BE2C (cell line): ENCODE results near the gene ADAMTS12.

Experiments used
- DNase-seq: peaks from one replicate; pipeline ENCODE4 v3.0.0-alpha.2; 2020
- H3K27me3 ChIP-seq: fragments of 250-450 bp; sonication (Bioruptor Pico); 2 replicates; pipeline ENCODE4 v1.5.1; 2020; ENCODE audit warnings: mild to moderate bottlenecking
- H3K36me3 ChIP-seq: fragments of 250-450 bp; sonication (Bioruptor Pico); 2 replicates; pipeline ENCODE4 v1.5.1; 2020; ENCODE audit warnings: mild to moderate bottlenecking
- H3K4me1 ChIP-seq: fragments of 250-450 bp; sonication (Bioruptor Pico); 2 replicates; pipeline ENCODE4 v1.5.1; 2020
- H3K4me3 ChIP-seq: 2 replicates; pipeline ENCODE4 v1.5.1; 2011; ENCODE audit warnings: low read depth, low read length
- H3K9me3 ChIP-seq: fragments of 250-450 bp; sonication (Bioruptor Pico); 2 replicates; pipeline ENCODE4 v1.5.1; 2020
- TF ChIP-seq, protein P1 (sequence below): IDR thresholded peaks from 2 replicates; pipeline ENCODE4 v1.5.1; 2012; ENCODE audit warnings: mild to moderate bottlenecking, low read depth, low read length

ADAMTS12 gene

DNA sequence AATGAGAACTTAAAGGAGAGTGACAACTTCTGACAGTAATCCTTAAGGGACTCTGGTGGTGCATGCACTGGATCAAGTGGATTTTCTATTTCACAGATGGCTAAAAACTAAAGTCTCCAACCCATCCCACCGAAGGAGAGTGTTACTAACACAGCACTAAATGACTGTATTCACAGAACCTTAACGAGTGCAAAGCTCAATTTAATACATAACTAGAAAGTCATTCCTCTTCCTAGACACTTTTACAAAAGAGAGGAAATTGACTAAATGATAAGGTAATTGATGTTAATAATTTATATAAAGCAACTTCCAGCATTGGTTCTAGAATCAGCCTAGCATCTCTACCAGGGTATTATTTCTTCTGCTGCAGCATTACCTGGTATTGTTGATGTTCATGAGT is 189.8 kb downstream of the ADAMTS12 start:
- DNase-seq = no peak
- TF ChIP-seq, protein P1, sequence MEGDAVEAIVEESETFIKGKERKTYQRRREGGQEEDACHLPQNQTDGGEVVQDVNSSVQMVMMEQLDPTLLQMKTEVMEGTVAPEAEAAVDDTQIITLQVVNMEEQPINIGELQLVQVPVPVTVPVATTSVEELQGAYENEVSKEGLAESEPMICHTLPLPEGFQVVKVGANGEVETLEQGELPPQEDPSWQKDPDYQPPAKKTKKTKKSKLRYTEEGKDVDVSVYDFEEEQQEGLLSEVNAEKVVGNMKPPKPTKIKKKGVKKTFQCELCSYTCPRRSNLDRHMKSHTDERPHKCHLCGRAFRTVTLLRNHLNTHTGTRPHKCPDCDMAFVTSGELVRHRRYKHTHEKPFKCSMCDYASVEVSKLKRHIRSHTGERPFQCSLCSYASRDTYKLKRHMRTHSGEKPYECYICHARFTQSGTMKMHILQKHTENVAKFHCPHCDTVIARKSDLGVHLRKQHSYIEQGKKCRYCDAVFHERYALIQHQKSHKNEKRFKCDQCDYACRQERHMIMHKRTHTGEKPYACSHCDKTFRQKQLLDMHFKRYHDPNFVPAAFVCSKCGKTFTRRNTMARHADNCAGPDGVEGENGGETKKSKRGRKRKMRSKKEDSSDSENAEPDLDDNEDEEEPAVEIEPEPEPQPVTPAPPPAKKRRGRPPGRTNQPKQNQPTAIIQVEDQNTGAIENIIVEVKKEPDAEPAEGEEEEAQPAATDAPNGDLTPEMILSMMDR = no peak
- H3K9me3 ChIP-seq = no peaks in the 10 kb centered on the region

DNA sequence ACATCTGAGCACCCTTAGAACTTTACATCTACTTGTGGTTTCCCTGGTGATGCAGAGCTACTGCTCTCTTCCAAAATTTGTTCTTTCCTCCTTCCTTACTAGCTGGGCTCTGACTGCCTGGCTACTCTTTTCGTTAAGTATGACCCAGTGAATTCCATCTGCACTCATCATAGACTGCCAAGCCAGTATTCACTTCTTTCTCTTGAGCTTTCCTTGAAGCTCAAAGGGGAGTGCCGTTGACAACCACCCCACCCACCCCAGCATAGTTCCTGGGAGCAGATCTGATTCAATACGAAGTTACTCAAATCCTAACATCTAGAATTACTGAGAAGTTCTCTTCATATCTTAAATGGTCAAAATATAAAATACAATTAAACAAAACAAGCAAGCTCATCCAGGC is 190.5 kb downstream of the ADAMTS12 start:
- DNase-seq = no peak
- no peaks in the 10 kb centered on the region for H3K9me3 ChIP-seq
- no peak overlapping the region for H3K4me3 ChIP-seq
- TF ChIP-seq, protein P1 = no peak
- no peaks in the 10 kb centered on the region for H3K36me3 ChIP-seq
- H3K4me1 ChIP-seq = no peaks in the 10 kb centered on the region
- H3K27me3 ChIP-seq = no peaks in the 10 kb centered on the region

More for the DNA sequence above, 189.8 kb downstream of the ADAMTS12 start:
- H3K27me3 ChIP-seq = no peaks in the 10 kb centered on the region
- H3K4me3 ChIP-seq = no peak overlapping the region
- no peaks in the 10 kb centered on the region for H3K4me1 ChIP-seq
- H3K36me3 ChIP-seq = no peaks in the 10 kb centered on the region

DNA sequence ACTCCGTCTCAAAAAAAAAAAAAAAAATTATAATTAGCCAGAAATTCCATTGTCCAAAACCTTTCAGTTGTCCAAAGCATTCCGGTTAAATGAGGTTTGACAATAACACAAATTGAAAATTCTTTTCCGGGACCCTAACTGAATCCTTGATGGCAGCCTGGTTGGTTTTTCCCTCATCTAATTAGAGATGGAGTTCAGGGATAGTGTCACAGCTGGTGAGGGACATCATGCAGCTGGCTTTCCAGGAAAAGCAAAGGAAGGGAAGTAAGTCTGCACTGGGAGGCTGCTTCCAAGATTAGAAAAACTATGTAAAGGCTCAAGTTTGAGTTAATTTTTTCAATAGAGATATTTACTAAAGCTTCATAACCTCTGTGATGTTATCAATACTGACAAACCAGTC is 195.4 kb downstream of the ADAMTS12 start:
- TF ChIP-seq, protein P1 = no peak

DNA sequence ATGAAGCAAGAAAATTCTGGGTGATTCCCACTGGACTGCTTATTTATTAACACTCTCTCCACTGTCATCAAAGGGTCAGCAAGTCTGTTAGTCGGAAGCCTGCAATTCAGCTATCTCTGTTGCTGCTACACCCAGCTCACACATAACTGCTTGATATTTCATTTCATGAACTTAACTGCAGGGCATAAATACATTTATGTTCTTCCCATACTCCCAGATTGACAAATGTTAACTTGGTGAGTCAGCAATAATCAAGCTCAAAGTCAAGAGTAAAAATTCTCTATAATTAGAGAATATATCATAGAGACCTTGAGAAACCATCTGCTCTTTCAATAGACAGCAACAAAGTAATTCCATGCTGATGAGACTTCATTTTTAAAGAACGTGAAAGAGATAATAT is 198.8 kb downstream of the ADAMTS12 start:
- Histone ChIP-seq H3K4me1 (no peaks in the 10 kb centered on the region), H3K9me3 (no peaks in the 10 kb centered on the region), H3K36me3 (no peaks in the 10 kb centered on the region), H3K27me3 (no peaks in the 10 kb centered on the region), H3K4me3 (no peak overlapping the region)
- no peak for DNase-seq
- TF ChIP-seq, protein P1 = no peak

More for the DNA sequence above, 195.4 kb downstream of the ADAMTS12 start:
- no peaks in the 10 kb centered on the region for H3K36me3 ChIP-seq
- no peak for DNase-seq
- no peaks in the 10 kb centered on the region for H3K4me1 ChIP-seq
- H3K9me3 ChIP-seq = no peaks in the 10 kb centered on the region
- no peaks in the 10 kb centered on the region for H3K27me3 ChIP-seq
- no peak overlapping the region for H3K4me3 ChIP-seq

DNA sequence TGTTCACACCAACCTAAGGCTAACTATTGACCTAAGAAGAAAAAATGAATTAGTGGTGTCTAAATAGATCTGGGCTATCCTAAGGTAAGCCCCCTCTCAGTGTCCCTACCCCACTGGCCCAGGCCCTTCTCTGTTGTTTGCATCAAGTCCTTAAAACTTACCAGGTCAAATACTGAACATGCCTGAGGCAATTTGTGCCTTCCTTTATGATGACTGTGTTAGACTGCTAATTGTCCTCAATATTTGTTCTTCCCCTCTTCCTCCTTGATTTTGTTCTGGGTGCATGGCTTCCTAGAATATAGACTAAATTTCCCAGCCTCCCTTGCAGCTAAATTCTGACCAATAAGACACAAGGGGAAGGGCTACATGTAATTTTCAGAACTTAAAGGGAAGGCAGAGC is 199.9 kb downstream of the ADAMTS12 start:
- TF ChIP-seq, protein P1 = no peak
- H3K9me3 ChIP-seq = no peaks in the 10 kb centered on the region
- H3K36me3 ChIP-seq = no peaks in the 10 kb centered on the region
- H3K27me3 ChIP-seq = no peaks in the 10 kb centered on the region
- DNase-seq = no peak
- H3K4me3 ChIP-seq = no peak overlapping the region
- H3K4me1 ChIP-seq = no peaks in the 10 kb centered on the region

DNA sequence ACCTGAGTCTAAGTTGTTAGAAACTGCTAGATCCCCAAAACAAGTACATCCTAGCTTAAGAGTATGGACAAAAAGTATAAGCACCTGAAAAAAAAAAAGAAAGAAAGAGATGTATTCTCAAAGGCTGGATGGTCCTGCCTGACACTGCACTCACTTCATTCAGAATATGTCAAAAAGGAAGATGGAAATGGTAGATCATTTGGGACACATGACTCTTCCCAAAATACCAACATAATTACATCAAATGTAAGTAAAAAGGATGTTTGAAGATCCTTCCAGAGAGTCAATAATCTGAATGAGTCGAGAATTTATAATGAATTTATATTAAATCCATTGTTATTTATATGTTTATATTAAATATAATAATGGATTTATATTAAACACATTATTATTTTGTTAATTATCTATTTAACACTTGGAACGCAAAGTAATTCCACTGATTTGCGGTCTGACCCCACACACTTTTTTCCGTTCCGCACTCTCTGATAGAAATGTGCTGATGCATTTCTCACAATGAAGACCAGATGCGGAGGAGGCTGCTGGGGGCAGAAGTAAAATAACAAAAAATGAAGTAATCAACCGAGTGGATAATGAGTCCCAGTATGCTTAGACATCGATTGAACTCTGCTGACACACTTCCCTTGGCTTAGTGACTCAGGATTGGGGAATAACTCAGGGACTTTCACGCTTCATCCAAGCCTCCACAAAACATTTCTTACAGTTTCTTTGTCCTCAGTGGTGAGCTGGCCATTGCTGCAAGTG is 201.2 kb downstream of the ADAMTS12 start:
- Histone ChIP-seq H3K9me3 (no peaks in the 10 kb centered on the region), H3K4me3 (no peak overlapping the region), H3K4me1 (no peaks in the 10 kb centered on the region), H3K36me3 (no peaks in the 10 kb centered on the region), H3K27me3 (no peaks in the 10 kb centered on the region; the same call in 1 of the 2 replicates)
- DNase-seq = no peak
- TF ChIP-seq, protein P1 = no peak
